Measurements from ENCODE around the gene LSM11.
"Not testable (repeated sequence)": the region's sequence is repeated elsewhere in the genome, so short reads cannot be mapped to it uniquely, and the experiment has no call there.

The LSM11 gene

GRCh38 chr5:157714596-157714864 lies 29.0 kb upstream of the LSM11 start:
- H3K4me3 ChIP-seq (ENCODE audit: insufficient read depth, low read depth, low read length, poor library complexity, severe bottlenecking): no peak overlapping the region
- no peaks in the 10 kb centered on the region for H3K36me3 ChIP-seq (ENCODE audit: control insufficient read depth, insufficient read depth, low read length)
- H3K9me3 ChIP-seq (ENCODE audit: control insufficient read depth, low read length): no peaks in the 10 kb centered on the region
- no peak for DNase-seq
- peaks cover 10% of the 10 kb centered on the region for H3K4me1 ChIP-seq (ENCODE audit: control insufficient read depth, insufficient read depth, low read length, poor library complexity, severe bottlenecking)
- H3K27me3 ChIP-seq (replicated peaks; ENCODE audit: control insufficient read depth, insufficient read depth, low read length, poor library complexity, severe bottlenecking): no peaks in the 10 kb centered on the region
- no peak overlapping the region for H3K27ac ChIP-seq (ENCODE audit: insufficient read depth, low read length, poor library complexity, severe bottlenecking)

- Histone ChIP-seq H3K36me3 (ENCODE audit: control insufficient read depth, insufficient read depth, low read length) (no peaks in the 10 kb centered on the region), H3K9me3 (ENCODE audit: control insufficient read depth, low read length) (no peaks in the 10 kb centered on the region), H3K4me3 (ENCODE audit: insufficient read depth, low read depth, low read length, poor library complexity, severe bottlenecking) (no peak overlapping the region), H3K27me3 (replicated peaks; ENCODE audit: control insufficient read depth, insufficient read depth, low read length, poor library complexity, severe bottlenecking) (no peaks in the 10 kb centered on the region), H3K4me1 (ENCODE audit: control insufficient read depth, insufficient read depth, low read length, poor library complexity, severe bottlenecking) (peaks cover 10% of the 10 kb centered on the region), H3K27ac (ENCODE audit: insufficient read depth, low read length, poor library complexity, severe bottlenecking) (no peak overlapping the region)
- no peak for DNase-seq
Observed at GRCh38 chr5:157718519-157718918, 25.0 kb upstream of the LSM11 start.

- Histone ChIP-seq H3K27ac (ENCODE audit: insufficient read depth, low read length, poor library complexity, severe bottlenecking) (no peak overlapping the region), H3K4me1 (ENCODE audit: control insufficient read depth, insufficient read depth, low read length, poor library complexity, severe bottlenecking) (peaks cover 10% of the 10 kb centered on the region), H3K9me3 (ENCODE audit: control insufficient read depth, low read length) (no peaks in the 10 kb centered on the region), H3K36me3 (ENCODE audit: control insufficient read depth, insufficient read depth, low read length) (no peaks in the 10 kb centered on the region), H3K27me3 (replicated peaks; ENCODE audit: control insufficient read depth, insufficient read depth, low read length, poor library complexity, severe bottlenecking) (no peaks in the 10 kb centered on the region), H3K4me3 (ENCODE audit: insufficient read depth, low read depth, low read length, poor library complexity, severe bottlenecking) (no peak overlapping the region)
- DNase-seq: no peak
Observed at GRCh38 chr5:157719245-157719644, 24.3 kb upstream of the LSM11 start.

- DNase-seq: no peak
- Histone ChIP-seq H3K27me3 (replicated peaks; ENCODE audit: control insufficient read depth, insufficient read depth, low read length, poor library complexity, severe bottlenecking) (no peaks in the 10 kb centered on the region), H3K9me3 (ENCODE audit: control insufficient read depth, low read length) (no peaks in the 10 kb centered on the region), H3K4me1 (ENCODE audit: control insufficient read depth, insufficient read depth, low read length, poor library complexity, severe bottlenecking) (peaks cover 10% of the 10 kb centered on the region), H3K36me3 (ENCODE audit: control insufficient read depth, insufficient read depth, low read length) (no peaks in the 10 kb centered on the region), H3K4me3 (ENCODE audit: insufficient read depth, low read depth, low read length, poor library complexity, severe bottlenecking) (no peak overlapping the region), H3K27ac (ENCODE audit: insufficient read depth, low read length, poor library complexity, severe bottlenecking) (no peak overlapping the region)
Observed at GRCh38 chr5:157721159-157721558, 22.4 kb upstream of the LSM11 start.

- not testable (repeated sequence) for H3K4me3 ChIP-seq (ENCODE audit: insufficient read depth, low read depth, low read length, poor library complexity, severe bottlenecking); H3K36me3 ChIP-seq (ENCODE audit: control insufficient read depth, insufficient read depth, low read length); DNase-seq; H3K27ac ChIP-seq (ENCODE audit: insufficient read depth, low read length, poor library complexity, severe bottlenecking); H3K27me3 ChIP-seq (replicated peaks; ENCODE audit: control insufficient read depth, insufficient read depth, low read length, poor library complexity, severe bottlenecking); H3K9me3 ChIP-seq (ENCODE audit: control insufficient read depth, low read length); H3K4me1 ChIP-seq (ENCODE audit: control insufficient read depth, insufficient read depth, low read length, poor library complexity, severe bottlenecking)
Observed at GRCh38 chr5:157722895-157723294, 20.6 kb upstream of the LSM11 start.

- H3K9me3 ChIP-seq (ENCODE audit: control insufficient read depth, low read length); H3K36me3 ChIP-seq (ENCODE audit: control insufficient read depth, insufficient read depth, low read length); H3K4me3 ChIP-seq (ENCODE audit: insufficient read depth, low read depth, low read length, poor library complexity, severe bottlenecking); H3K4me1 ChIP-seq (ENCODE audit: control insufficient read depth, insufficient read depth, low read length, poor library complexity, severe bottlenecking); H3K27ac ChIP-seq (ENCODE audit: insufficient read depth, low read length, poor library complexity, severe bottlenecking); H3K27me3 ChIP-seq (replicated peaks; ENCODE audit: control insufficient read depth, insufficient read depth, low read length, poor library complexity, severe bottlenecking); DNase-seq: not testable (repeated sequence)
Observed at GRCh38 chr5:157726607-157727006, 16.9 kb upstream of the LSM11 start.

GRCh38 chr5:157727858-157728257 lies 15.7 kb upstream of the LSM11 start:
- H3K27ac ChIP-seq (ENCODE audit: insufficient read depth, low read length, poor library complexity, severe bottlenecking); H3K36me3 ChIP-seq (ENCODE audit: control insufficient read depth, insufficient read depth, low read length); DNase-seq; H3K4me3 ChIP-seq (ENCODE audit: insufficient read depth, low read depth, low read length, poor library complexity, severe bottlenecking); H3K27me3 ChIP-seq (replicated peaks; ENCODE audit: control insufficient read depth, insufficient read depth, low read length, poor library complexity, severe bottlenecking); H3K9me3 ChIP-seq (ENCODE audit: control insufficient read depth, low read length); H3K4me1 ChIP-seq (ENCODE audit: control insufficient read depth, insufficient read depth, low read length, poor library complexity, severe bottlenecking): not testable (repeated sequence)

- Histone ChIP-seq H3K36me3 (ENCODE audit: control insufficient read depth, insufficient read depth, low read length) (peaks cover 4% of the 10 kb centered on the region), H3K9me3 (ENCODE audit: control insufficient read depth, low read length) (no peaks in the 10 kb centered on the region), H3K4me1 (ENCODE audit: control insufficient read depth, insufficient read depth, low read length, poor library complexity, severe bottlenecking) (peaks cover 6% of the 10 kb centered on the region), H3K4me3 (ENCODE audit: insufficient read depth, low read depth, low read length, poor library complexity, severe bottlenecking) (no peak overlapping the region), H3K27ac (ENCODE audit: insufficient read depth, low read length, poor library complexity, severe bottlenecking) (no peak overlapping the region), H3K27me3 (replicated peaks; ENCODE audit: control insufficient read depth, insufficient read depth, low read length, poor library complexity, severe bottlenecking) (no peaks in the 10 kb centered on the region)
- DNase-seq: no peak
Observed at GRCh38 chr5:157729858-157730257, 13.7 kb upstream of the LSM11 start.

GRCh38 chr5:157730900-157731271 lies 12.6 kb upstream of the LSM11 start:
- Histone ChIP-seq H3K4me3 (ENCODE audit: insufficient read depth, low read depth, low read length, poor library complexity, severe bottlenecking) (peak overlapping the region; percentile 81), H3K27ac (ENCODE audit: insufficient read depth, low read length, poor library complexity, severe bottlenecking) (peak overlapping the region; percentile 85), H3K4me1 (ENCODE audit: control insufficient read depth, insufficient read depth, low read length, poor library complexity, severe bottlenecking) (peaks cover 6% of the 10 kb centered on the region), H3K36me3 (ENCODE audit: control insufficient read depth, insufficient read depth, low read length) (peaks cover 9% of the 10 kb centered on the region), H3K27me3 (replicated peaks; ENCODE audit: control insufficient read depth, insufficient read depth, low read length, poor library complexity, severe bottlenecking) (no peaks in the 10 kb centered on the region), H3K9me3 (ENCODE audit: control insufficient read depth, low read length) (no peaks in the 10 kb centered on the region)
- no peak for DNase-seq

GRCh38 chr5:157731272-157732129 lies 12.0 kb upstream of the LSM11 start, which contains the start of gene THG1L:
THG1L (plus strand) TSS chr5:157731420; CDS start chr5:157731441, 21 bp downstream.
- DNase-seq: peak; percentile 98 to 99 (median 98)
- H3K4me1 ChIP-seq (ENCODE audit: control insufficient read depth, insufficient read depth, low read length, poor library complexity, severe bottlenecking): peaks cover 6% of the 10 kb centered on the region

More at GRCh38 chr5:157731272-157732129, 12.0 kb upstream of the LSM11 start, which contains the start of gene THG1L:
- H3K9me3 ChIP-seq (ENCODE audit: control insufficient read depth, low read length): no peaks in the 10 kb centered on the region
- H3K4me3 ChIP-seq (ENCODE audit: insufficient read depth, low read depth, low read length, poor library complexity, severe bottlenecking): peak within 1 kb of the TSS; percentile 81
- no peaks in the 10 kb centered on the region for H3K27me3 ChIP-seq (replicated peaks; ENCODE audit: control insufficient read depth, insufficient read depth, low read length, poor library complexity, severe bottlenecking)
- peaks cover 11% of the 10 kb centered on the region for H3K36me3 ChIP-seq (ENCODE audit: control insufficient read depth, insufficient read depth, low read length)
- H3K27ac ChIP-seq (ENCODE audit: insufficient read depth, low read length, poor library complexity, severe bottlenecking): peak within 1 kb of the TSS; percentile 85
